Superior temporal gyrus (tissue), 1 donor: Measurements from ENCODE around the gene CATSPER4.

Source experiments
- DNase-seq: peaks from one replicate; pipeline ENCODE4 v3.0.0-alpha.2; 2016; ENCODE audit errors: extremely low spot score

CATSPER4 gene

GRCh38 chr1:26190373-26190987, at the start of gene CATSPER4:
TSS of gene CATSPER4 (plus strand) at chr1:26190602. CDS start at chr1:26190628, 26 bp downstream.
- peak; percentile 26 for DNase-seq

GRCh38 chr1:26142159-26142558, 48.2 kb upstream of the CATSPER4 start:
- DNase-seq: no peak

DNA sequence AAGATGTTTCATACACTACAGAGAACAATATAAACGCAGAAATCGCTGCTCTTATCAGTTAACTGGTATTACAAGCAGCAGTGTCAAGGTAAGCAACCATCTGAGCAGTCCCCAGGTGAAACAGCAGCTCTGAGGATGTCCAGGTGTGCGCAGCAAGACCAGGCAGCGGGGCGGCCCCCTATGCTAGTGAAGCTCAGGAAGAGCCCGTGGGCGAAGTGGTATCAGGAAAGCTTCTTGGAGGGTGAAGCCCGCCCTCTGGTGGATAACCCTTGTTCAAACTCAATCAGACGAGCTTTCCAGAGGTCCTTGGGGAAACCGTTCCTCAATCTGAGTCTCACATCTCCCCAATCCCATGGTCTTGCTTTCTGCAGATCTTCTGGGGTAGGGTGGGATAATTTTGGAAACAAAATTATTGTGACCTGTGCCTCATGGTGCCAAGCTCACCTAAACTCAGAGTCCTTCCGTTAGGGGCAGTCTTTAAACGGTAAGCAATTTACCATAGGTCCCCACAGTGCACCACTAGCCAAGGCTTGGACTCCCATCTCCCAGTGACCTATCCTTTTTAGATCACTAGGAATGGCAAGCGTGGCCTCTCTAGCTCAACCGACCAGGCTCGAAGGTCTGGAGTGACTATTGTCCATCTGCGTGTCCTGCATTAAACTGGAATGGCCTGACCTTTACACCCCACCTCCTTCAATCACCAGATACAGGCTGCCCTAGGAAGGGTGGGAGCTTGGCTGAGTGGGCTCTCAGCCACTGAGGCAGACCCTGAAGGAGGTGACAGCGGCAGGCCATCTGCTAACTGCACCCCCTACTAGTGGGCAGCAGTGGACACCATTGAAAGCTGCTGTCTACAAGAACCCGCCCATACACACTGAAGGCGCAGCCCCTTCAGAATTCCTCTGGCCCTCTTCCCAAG, 45.1 kb upstream of the CATSPER4 start:
- peak; percentile 96 for DNase-seq

- DNase-seq: no peak
Observed at GRCh38 chr1:26145960-26146294, 44.5 kb upstream of the CATSPER4 start.

GRCh38 chr1:26148887-26149286, 41.5 kb upstream of the CATSPER4 start:
- no peak for DNase-seq

- DNase-seq: no peak
Observed at GRCh38 chr1:26153966-26154532, 36.4 kb upstream of the CATSPER4 start.

- no peak for DNase-seq
Observed at GRCh38 chr1:26154750-26155149, 35.7 kb upstream of the CATSPER4 start.

GRCh38 chr1:26155370-26156284, 34.8 kb upstream of the CATSPER4 start:
- DNase-seq: no peak

DNA sequence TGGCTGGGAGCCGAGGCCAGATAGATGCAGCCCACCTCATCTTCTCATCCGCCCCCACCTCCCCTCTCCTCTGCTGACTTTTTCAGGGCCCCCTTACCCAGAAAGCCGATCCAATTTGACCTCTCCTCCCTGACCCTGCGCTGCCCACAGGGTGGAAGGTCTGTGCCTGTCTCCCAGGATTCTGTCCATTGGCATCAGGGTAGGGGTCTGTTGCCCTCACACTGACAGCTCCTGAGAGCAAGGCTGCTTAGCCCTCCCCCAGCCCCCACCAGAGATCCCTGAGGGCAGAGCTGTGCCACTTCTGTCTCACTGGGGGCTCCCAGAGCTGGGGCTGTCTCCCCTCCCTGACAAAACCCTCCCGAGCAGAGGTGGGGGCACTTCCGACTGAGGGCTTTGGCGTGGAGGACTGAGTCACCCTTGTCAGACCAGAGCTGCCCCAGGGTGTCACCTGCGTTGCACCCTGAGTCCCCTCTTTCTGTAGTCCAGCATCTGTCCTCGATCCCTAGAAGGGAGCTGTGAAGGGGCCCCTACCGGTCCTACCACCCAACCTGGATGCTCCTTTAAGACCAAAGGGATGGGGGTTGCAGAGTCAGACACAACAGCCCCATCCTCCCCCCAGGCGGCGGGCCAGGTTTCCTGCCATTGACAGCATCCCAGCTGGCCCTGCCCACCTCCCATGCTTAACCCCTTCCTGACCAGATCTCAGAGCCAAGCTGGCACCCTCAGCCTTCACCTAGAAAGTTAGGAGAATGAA, 33.9 kb upstream of the CATSPER4 start:
- no peak for DNase-seq

DNA sequence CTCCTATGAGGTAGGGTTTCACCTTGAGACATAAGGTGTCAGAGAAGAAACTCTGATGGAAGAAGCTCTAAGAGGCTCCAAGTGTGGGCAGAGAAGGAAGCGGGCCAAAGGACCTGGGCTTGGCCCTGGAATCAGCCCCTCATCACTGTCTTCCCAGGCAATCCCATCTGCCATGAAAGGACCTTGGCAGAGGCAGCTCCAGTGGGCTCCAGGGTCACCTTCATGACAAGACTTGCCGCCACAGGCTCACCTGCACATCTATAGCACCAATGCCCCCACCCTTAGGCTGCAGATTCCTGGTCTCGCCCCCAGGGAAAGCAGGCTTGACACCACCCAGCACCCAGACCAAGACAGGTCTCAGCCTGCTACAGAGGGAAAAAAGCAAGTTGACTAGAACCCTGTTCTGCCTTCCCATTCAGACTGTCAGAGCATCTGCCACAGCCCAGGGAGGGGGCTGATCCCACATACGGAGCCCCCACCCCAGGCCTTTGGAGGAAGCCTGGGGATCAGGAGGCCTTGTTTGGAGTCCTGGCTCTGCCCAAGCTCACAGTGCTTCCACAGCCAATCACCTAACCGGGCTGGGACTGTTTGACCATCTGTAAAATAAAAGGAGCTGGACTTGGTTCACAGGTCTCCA, 32.0 kb upstream of the CATSPER4 start:
- DNase-seq: no peak

- no peak for DNase-seq
Observed at GRCh38 chr1:26158908-26159742, 31.3 kb upstream of the CATSPER4 start, which contains the start of gene FAM110D. TSS of gene FAM110D (plus strand) at chr1:26159079. CDS start at chr1:26161292, 2,213 bp downstream.

GRCh38 chr1:26159743-26160039, 30.7 kb upstream of the CATSPER4 start:
- DNase-seq: no peak

DNA sequence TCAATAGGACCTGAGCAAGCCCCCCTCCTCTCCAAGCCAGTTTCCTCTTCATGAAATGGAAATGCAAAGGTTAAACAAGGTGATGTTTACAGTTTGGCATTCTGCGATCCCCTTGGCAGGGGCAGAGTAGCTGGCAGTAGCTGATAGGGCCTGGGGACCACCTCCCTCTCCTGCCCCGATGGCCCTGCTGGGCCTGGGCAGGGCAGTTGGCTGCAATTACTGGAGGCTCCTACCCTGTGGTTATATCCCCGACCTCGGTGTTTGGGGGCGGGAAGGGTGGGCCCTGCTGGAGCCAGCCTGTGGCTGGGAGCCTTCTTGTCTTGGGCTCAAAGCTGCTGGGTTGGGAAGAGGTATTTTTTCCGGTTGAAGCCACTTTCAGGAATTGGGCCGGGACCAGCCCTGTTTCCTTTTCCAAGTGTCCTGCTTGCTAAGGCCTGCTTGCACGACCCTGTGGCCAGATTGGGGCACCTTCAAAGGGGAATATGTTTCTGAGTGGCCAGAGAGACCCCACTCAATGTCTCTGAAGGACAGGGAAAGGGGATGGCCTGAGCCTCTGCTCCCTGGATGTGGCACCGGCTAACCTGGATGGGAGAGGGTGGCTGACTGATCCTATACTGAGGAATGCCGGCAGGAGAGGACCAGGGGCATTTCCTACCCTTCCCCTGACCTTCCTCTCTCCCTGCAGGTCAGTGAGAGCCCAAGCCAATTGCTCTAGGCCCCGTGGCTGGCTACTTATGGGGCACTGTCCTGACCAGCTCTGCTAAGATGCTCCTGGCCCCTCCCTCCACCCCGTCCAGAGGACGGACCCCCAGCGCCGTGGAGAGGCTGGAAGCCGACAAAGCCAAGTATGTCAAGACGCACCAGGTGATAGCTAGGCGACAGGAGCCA, 29.6 kb upstream of the CATSPER4 start:
- no peak for DNase-seq

DNA sequence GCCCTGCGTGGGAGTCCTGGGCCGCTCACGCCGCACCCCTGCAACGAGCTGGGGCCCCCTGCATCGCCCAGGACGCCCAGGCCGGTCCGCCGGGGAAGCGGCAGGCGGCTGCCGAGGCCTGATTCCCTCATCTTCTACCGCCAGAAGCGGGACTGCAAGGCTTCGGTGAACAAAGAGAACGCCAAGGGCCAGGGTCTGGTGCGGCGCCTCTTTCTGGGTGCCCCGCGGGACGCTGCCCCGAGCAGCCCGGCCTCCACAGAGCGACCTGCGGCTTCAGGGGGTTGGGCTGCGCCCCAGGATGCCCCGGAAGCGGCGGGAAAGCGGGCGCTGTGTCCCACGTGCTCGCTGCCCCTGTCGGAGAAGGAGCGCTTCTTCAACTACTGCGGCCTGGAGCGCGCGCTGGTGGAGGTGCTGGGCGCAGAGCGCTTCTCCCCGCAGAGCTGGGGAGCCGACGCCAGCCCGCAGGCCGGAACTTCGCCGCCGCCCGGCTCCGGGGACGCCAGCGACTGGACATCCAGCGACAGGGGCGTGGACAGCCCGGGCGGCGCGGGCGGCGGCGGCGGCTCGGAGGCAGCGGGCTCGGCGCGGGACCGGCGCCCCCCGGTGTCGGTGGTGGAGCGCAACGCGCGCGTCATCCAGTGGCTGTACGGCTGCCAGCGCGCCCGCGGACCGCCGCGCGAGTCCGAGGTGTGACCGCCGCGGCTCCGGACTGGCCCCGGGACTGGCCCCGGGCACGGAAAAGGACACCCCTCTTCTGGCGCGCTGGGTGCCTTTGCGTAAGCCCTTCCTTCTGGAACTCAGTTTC, 28.8 kb upstream of the CATSPER4 start:
- DNase-seq: peak; percentile 44

GRCh38 chr1:26162220-26162709, 28.1 kb upstream of the CATSPER4 start:
- DNase-seq: no peak

DNA sequence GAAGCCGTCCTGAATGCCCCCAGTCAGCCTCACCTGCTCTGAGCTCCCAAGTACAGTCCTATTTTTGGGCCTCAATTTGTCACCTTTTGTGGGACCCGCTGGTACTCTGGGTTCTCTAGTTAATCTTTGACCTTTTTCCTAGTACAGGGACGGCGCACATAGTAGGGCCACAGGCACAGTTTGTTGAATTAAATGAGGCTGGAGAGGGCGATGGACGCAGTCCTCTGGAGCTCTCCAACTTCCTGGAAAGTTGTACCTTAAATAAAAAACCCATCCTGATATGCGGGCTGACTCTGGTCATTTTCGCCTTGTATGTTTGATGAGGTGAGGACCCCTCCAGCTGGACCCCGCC, 26.7 kb upstream of the CATSPER4 start:
- DNase-seq: no peak

DNA sequence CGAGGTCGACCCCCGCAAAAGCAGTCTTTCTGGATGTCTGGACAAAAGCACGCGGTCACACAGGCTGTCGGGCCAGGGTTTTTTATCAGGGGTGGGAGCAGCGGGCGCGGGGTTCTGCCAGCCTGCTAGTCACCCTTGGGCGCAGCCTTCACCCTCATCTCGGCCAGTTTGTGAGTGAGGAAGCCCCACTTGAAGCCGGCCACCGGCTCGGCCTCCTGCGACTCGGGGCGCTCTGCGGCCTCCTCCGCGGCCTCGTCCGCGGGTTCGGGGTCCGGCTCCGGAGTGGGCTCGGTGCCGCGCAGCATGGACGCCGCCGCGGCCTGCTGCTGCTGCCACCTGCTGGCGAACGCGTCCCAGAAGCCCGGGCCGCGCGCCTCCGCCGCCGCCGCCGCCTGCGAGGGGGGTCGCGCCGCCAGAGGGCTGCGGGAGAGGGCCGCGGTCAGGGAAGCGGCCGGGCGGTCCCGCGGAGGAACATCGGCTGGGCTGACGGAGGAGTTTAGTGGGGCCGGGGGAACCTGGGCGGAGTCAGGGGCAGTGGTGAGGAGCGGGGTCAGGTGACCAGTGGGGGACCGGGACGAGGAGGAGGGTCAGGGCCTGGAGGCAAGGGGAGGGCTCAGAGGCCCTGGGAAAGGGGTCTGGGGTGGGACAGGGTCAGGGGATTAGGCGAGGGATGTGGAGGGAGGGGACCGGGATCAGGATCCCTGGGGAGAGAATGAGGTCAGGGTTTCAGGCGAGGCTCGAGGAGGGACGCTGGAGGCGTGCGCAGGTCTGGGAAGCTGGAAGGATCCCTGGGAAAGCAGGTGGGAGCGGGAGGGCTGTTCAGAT, 26.2 kb upstream of the CATSPER4 start:
- no peak for DNase-seq
